Stimulated activated CD8-positive, alpha-beta memory T cell treated with anti-CD3 and anti-CD28 coated beads, Interleukin-15, amount 100 ng/mL, for 1 hour (primary cell): Measurements from ENCODE around the gene GABPB1.

Source experiments
- DNase-seq: peaks from one replicate; pipeline ENCODE4 v3.0.0-alpha.2; 2020; ENCODE audit warnings: low read depth

Gene GABPB1

DNA sequence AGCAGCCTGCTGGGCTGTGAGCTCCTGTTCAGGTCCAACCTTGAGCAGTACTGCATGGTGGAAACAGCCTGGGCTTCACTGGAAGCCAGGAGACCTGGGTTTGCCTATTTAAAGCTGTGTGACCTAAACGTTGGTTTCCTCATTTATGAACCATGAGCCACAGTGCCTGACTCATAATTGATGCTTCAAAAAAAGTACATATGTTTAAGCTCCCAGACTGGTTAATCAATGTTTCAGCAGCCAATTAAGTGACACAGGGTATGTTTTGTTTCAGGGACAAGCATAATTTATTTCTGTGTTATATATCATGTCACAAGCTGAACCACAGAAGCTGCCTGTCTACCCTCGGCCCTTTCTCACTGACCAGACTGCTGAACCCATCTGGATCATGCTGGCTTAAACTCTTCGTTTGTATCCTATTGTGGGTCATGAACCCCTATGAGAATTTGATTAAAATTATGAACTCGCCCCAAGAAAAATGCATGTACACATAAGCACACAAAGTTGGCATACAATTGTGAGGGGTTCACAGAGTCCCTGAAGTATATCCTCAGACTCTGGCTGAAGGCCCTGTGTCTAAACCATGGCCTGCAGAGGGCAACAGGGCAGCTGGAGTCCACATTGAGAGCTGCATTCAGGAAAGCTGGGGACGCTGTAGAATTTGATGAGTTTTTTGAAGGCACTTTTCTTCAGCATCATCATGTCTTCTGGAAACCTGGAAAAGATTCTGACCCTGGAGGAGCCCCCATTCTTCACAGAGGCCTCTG, 113.1 kb downstream of the GABPB1 start:
- no peak for DNase-seq

DNA sequence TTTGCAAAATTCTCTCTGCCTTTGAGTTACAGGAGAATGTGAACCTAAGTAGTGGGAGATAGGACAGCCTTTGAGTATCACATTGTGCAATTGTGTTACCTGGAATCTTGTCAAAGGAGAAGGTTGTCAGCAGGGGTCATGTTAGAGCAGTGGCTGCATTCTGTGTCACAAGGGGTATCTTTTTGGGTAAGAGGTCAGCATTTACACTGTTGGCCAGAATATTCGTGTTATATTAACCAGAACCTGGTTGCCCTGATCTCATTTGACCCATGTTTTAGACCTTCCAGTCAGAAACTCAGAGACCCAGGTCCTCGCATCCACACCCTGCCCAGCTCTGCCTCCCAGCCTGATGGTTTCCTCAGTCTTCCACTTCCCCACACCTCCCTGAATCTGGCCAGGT, 116.7 kb downstream of the GABPB1 start:
- no peak for DNase-seq

GRCh38 chr15:50236433-50236832, 118.6 kb downstream of the GABPB1 start:
- no peak for DNase-seq

DNA sequence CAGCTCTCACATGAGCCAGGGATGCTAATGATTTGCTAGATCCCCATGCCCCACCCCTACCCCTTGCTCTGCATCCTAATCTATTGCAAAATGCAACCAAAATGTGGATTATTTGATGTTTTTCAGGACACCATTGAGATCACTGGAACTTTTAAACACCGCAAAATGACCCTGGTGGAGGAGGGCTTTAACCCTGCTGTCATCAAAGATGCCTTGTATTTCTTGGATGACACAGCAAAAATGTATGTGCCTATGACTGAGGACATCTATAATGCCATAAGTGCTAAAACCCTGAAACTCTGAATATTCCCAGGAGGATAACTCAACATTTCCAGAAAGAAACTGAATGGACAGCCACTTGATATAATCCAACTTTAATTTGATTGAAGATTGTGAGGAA, 119.2 kb downstream of the GABPB1 start:
- DNase-seq = no peak

DNA sequence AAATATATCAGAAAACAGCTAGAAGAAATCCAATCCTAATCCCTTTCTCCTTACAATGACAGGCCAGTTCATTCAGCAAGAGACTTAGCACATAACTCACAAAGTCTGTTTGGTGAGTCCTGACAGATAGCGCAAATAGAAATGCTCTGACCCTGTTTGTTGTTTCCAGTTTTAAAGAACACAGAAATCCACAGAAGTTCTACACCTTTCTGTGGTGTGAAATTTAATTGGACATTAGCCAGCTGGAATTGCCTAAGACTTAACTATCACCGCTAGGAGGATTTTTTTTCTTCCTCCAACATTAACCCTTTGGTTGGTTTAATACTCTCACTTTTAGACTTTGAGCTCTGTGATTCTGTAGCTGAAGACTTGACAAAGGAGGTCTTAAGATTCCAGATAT, 120.2 kb downstream of the GABPB1 start:
- DNase-seq = no peak

DNA sequence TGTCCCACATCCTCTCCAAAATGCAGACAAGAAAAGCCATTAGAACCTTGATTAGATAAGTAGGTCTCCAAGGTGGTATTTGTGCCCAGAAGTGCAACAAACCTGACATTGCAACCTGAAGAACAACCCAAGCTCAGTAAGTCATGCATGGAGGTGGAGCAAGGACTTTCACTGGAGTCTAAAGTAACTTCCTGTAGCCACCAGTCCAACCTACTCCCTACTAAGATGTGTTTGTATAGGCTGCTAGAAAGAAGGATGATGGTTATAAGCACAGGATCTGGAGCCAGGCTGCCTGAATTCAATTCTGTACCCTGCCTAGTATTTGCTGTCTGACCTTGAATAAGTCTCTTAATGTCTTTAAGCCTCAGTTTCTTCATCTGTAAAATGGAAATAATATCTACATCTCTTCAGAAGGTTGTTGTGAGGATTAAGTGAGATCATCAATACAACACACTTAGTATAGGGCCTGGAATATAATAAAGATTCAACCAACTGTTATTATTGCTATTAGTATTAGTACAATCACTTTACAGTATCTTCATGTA, 121.7 kb downstream of the GABPB1 start:
- DNase-seq = no peak

- DNase-seq = no peak
Observed at GRCh38 chr15:50232791-50233190, 122.2 kb downstream of the GABPB1 start.

GRCh38 chr15:50231761-50232160, 123.2 kb downstream of the GABPB1 start:
- DNase-seq = no peak

- no peak for DNase-seq
Observed at GRCh38 chr15:50229336-50229735, 125.7 kb downstream of the GABPB1 start.

- DNase-seq = no peak
Observed at GRCh38 chr15:50228866-50229265, 126.1 kb downstream of the GABPB1 start.

DNA sequence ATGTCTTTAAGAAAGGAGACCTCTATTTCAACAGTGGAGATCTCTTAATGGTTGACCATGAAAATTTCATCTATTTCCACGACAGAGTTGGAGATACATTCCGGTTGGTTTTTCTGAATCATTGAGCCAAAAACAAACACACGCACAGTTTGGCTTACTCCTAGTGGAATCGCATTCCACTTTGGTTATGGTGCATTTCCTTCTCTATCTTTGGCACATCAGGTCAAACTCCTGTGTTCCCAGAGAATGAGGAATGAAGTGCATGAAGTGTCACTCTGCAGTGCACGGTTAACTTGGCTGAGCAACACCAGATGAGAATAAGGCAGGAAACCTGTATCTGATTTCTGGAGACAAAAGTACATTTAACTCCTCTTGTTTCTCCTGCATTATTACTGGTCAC, 127.9 kb downstream of the GABPB1 start:
- DNase-seq = no peak

DNA sequence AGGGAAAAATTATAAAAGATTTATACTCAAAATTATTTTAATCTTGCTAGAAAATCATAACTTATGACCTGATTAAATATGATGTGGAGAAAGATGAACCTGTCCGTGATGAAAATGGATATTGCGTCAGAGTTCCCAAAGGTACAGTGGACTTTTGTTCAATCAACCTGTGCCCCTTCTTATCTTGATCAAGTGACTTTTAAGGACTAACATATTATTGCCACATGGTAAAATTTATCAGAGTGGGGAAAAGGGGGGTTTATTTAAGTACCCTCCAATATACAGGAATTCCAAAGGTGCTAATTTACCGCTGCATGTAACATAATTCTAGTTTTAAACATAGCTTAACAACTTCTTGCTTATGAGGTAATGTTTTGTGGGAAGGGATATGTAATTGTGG, 129.1 kb downstream of the GABPB1 start:
- DNase-seq = no peak
